ENCODE measurements around the gene NHSL2.

NHSL2 gene

GRCh38 chrX:72110876-72111708, 200.4 kb downstream of the NHSL2 start:
- Histone ChIP-seq H3K79me2 (ENCODE audit: insufficient read depth, low read length) (no peaks in the 10 kb centered on the region), H3K4me1 (ENCODE audit: insufficient read depth, low read length) (no peaks in the 10 kb centered on the region)

GRCh38 chrX:72113461-72113860, 202.8 kb downstream of the NHSL2 start:
- Histone ChIP-seq H3K79me2 (ENCODE audit: insufficient read depth, low read length) (no peaks in the 10 kb centered on the region), H3K4me2 (ENCODE audit: insufficient read depth, low read length) (no peak overlapping the region), H3K4me3 (ENCODE audit: low read depth in 1 of 2, low read length in 2 of 2) (no peak overlapping the region), H3K9ac (ENCODE audit: low read depth, low read length) (no peak overlapping the region), H3K4me1 (ENCODE audit: insufficient read depth, low read length) (no peaks in the 10 kb centered on the region), H3K36me3 (ENCODE audit: insufficient read depth, low read length) (no peaks in the 10 kb centered on the region), H3K9me3 (ENCODE audit: insufficient read depth, low read length, severe bottlenecking) (no peaks in the 10 kb centered on the region), H4K20me1 (ENCODE audit: insufficient read depth, low read length) (no peaks in the 10 kb centered on the region), H2AFZ (ENCODE audit: low read depth, low read length) (no peak overlapping the region), H3K27me3 (ENCODE audit: insufficient read depth, low read length, poor library complexity) (peaks cover 4% of the 10 kb centered on the region), H3K27ac (ENCODE audit: low read length) (no peak overlapping the region)
- TF ChIP-seq EZH2 (IDR thresholded peaks at IDR 0.05; ENCODE audit: borderline replicate concordance, low read depth, low read length, severe bottlenecking), result no peak
- TF ChIP-seq CTCF (IDR thresholded peaks at IDR 0.05; ENCODE audit: borderline replicate concordance, extremely low read depth, low read length, poor library complexity, severe bottlenecking), result no peak
- no peak for DNase-seq
- no peak for ATAC-seq (ENCODE audit: insufficient read depth, low read depth)

More at GRCh38 chrX:72110876-72111708, 200.4 kb downstream of the NHSL2 start:
- Histone ChIP-seq H4K20me1 (ENCODE audit: insufficient read depth, low read length) (no peaks in the 10 kb centered on the region), H3K9me3 (ENCODE audit: insufficient read depth, low read length, severe bottlenecking) (no peaks in the 10 kb centered on the region), H3K27me3 (ENCODE audit: insufficient read depth, low read length, poor library complexity) (peaks cover 4% of the 10 kb centered on the region), H3K4me3 (ENCODE audit: low read depth in 1 of 2, low read length in 2 of 2) (no peak overlapping the region), H3K36me3 (ENCODE audit: insufficient read depth, low read length) (no peaks in the 10 kb centered on the region), H3K9ac (ENCODE audit: low read depth, low read length) (no peak overlapping the region), H3K27ac (ENCODE audit: low read length) (no peak overlapping the region), H2AFZ (ENCODE audit: low read depth, low read length) (no peak overlapping the region), H3K4me2 (ENCODE audit: insufficient read depth, low read length) (no peak overlapping the region)
- no peak for ATAC-seq (ENCODE audit: insufficient read depth, low read depth)
- TF ChIP-seq CTCF (IDR thresholded peaks at IDR 0.05; ENCODE audit: borderline replicate concordance, extremely low read depth, low read length, poor library complexity, severe bottlenecking), result no peak
- no peak for TF ChIP-seq EZH2 (IDR thresholded peaks at IDR 0.05; ENCODE audit: borderline replicate concordance, low read depth, low read length, severe bottlenecking)
- DNase-seq, result no peak

DNA sequence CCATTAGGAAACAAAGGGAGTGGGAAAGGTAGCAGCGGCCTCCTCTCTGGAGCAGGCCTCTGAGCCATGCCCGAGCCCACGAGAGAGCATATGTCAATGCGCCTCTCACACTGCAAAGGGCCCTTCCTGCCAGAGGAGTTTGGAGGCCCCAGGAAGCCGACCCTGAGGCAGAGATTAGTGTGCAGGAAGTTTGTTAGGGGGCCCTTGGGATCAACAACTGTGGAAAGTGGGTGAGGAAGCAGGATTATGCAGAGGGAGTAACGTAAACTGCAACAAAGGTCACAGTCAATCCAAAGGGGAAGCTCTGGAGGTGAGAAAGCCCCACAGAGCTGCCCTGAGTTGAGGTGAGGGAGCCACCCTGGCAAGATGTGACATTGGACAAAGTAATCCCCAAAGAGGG, 203.7 kb downstream of the NHSL2 start:
- H3K27ac ChIP-seq (ENCODE audit: low read length), result no peak overlapping the region

More for the DNA sequence above, 203.7 kb downstream of the NHSL2 start:
- no peak for DNase-seq
- Histone ChIP-seq H3K9me3 (ENCODE audit: insufficient read depth, low read length, severe bottlenecking) (no peaks in the 10 kb centered on the region), H3K36me3 (ENCODE audit: insufficient read depth, low read length) (no peaks in the 10 kb centered on the region), H2AFZ (ENCODE audit: low read depth, low read length) (no peak overlapping the region), H3K27me3 (ENCODE audit: insufficient read depth, low read length, poor library complexity) (peaks cover 4% of the 10 kb centered on the region), H3K4me1 (ENCODE audit: insufficient read depth, low read length) (no peaks in the 10 kb centered on the region), H4K20me1 (ENCODE audit: insufficient read depth, low read length) (no peaks in the 10 kb centered on the region), H3K9ac (ENCODE audit: low read depth, low read length) (no peak overlapping the region), H3K79me2 (ENCODE audit: insufficient read depth, low read length) (no peaks in the 10 kb centered on the region), H3K4me2 (ENCODE audit: insufficient read depth, low read length) (no peak overlapping the region), H3K4me3 (ENCODE audit: low read depth in 1 of 2, low read length in 2 of 2) (no peak overlapping the region)
- TF ChIP-seq CTCF (IDR thresholded peaks at IDR 0.05; ENCODE audit: borderline replicate concordance, extremely low read depth, low read length, poor library complexity, severe bottlenecking), result no peak
- TF ChIP-seq EZH2 (IDR thresholded peaks at IDR 0.05; ENCODE audit: borderline replicate concordance, low read depth, low read length, severe bottlenecking), result no peak
- no peak for ATAC-seq (ENCODE audit: insufficient read depth, low read depth)

Measured in DND-41 (cell line).